Heart right ventricle (tissue), 16 donors: ENCODE data around the gene FOXG1. TPM values are rescaled to one million over a fixed set of nuclear protein-coding genes. Genes with fewer than 3 reads are reported as not detected.

Source experiments
- ATAC-seq, 8 donors: fragments of 200-7000 bp; cut with Tn5 transposase; one replicate each; pipeline ENCODE4 v1.9.1; 2020; ENCODE audit warnings: mild to moderate bottlenecking in 8 of 8, moderate library complexity in 8 of 8, moderate number of reproducible peaks in 1 of 8
- DNase-seq, 2 donors: peaks; one replicate each; pipeline ENCODE4 v3.0.0-alpha.2; 2020
- H3K27ac ChIP-seq, 10 donors: fragments of 200-600 bp; sonication (generic) in 2 of 10; one replicate each; pipeline versions ENCODE4 v1.5.0 to v1.8.0; 2020 to 2022; ENCODE audit warnings: mild to moderate bottlenecking in 3 of 10
- H3K27me3 ChIP-seq, 7 donors: fragments of 200-600 bp; one replicate each; pipeline ENCODE4 v1.8.0; 2021 to 2022; ENCODE audit warnings: mild to moderate bottlenecking in 2 of 7
- H3K36me3 ChIP-seq, 9 donors: fragments of 200-600 bp; sonication (generic) in 1 of 9; one replicate each; pipeline versions ENCODE4 v1.5.0 to v1.8.0; 2020 to 2022; ENCODE audit warnings: mild to moderate bottlenecking in 2 of 9
- H3K4me1 ChIP-seq, 9 donors: fragments of 200-600 bp; sonication (generic) in 1 of 9; one replicate each; pipeline versions ENCODE4 v1.5.0 to v1.8.0; 2020 to 2022; ENCODE audit warnings: mild to moderate bottlenecking in 4 of 9
- H3K4me3 ChIP-seq, 10 donors: fragments of 200-600 bp; sonication (generic) in 2 of 10; one replicate each; pipeline versions ENCODE4 v1.5.0 to v1.8.0; 2020 to 2022; ENCODE audit warnings: mild to moderate bottlenecking in 7 of 10, moderate library complexity in 2 of 10
- H3K9me3 ChIP-seq, 11 donors: fragments of 200-600 bp in 10 of 11; sonication (generic) in 2 of 11; one replicate each; pipeline versions ENCODE4 v1.5.0 to v1.8.0; 2013 to 2022; ENCODE audit warnings: mild to moderate bottlenecking in 2 of 11, control low read depth in 1 of 11, moderate library complexity in 1 of 11
- CTCF ChIP-seq, 9 donors: fragments of 200-600 bp; sonication (generic) in 2 of 9; IDR thresholded peaks; one replicate each; pipeline versions ENCODE4 v1.5.0 to v1.8.0; 2021 to 2022; ENCODE audit warnings: antibody characterized with exemption in 9 of 9, mild to moderate bottlenecking in 5 of 9, moderate library complexity in 1 of 9
- WGBS, 2 donors: extraction: QIAGEN DNeasy Blood & Tissue Kit; methylation state at CpG; one replicate each; pipeline ENCODE4 v1.1.7; 2013; ENCODE audit warnings: inconsistent platforms in 1 of 2; 5-methylcytosine and 5-hydroxymethylcytosine counted together
- intact Hi-C, 10 donors: fragments of 100-400 bp; cut with DNase I; formaldehyde crosslinking; loops; one replicate each; pipeline versions ENCODE4 v1.11.1 to v1.14.2; 2022
- polyA plus RNA-seq, 2 donors: library from polyadenylated mRNA; stranded (reverse); fragments of 200-250 nt; gene quantifications; one replicate each; pipeline ENCODE4 v1.2.3, GENCODE V29; 2013
- total RNA-seq, 10 donors: library from RNA; stranded (reverse); fragmentation: NEBNext Ultra II Directional in 3 of 10; extraction: Animal tissue kit (Norgen Biotek cat#: 25700) in 3 of 10; gene quantifications; one replicate each; pipeline versions ENCODE4 v1.2.1 to v1.2.4, GENCODE V29; 2021 to 2023
- donor health status: Arrhythmogenic right ventricular cardiomyopathy.
- donor health status: ischemic (EF 13 %, LVEDD 7.1; RV severe dilation, severe dysfunction).
- donor health status: healthy with polysubstance abuse.
- donor health status: DM: no; HTN: yes; CAD: no.
- donor health status: DM: no; HTN: no; CAD: no.
- donor health status: ischemic (EF 25% LVEDD 6.9; RV normal size, moderate dysfunction).
- donor health status: ischemic (EF 25% LVEDD 5.7; RV mildly dilated, moderate dysfunction).
- donor health status: healthy.
- donor health status: DM: yes; HTN: yes; CAD: no.
- donor health status: Ischemic cardiomyopathy.
- donor health status: ischemic (EF 35%, LVEDD 5.7; RV mildly dilated, moderate dysfunction).
- donor health status: nonischemic (EF 11% LVEDD 7.7; RV severe dilation, severe dysfunction).
- donor health status: DM: yes; HTN: yes; CAD: no.
- donor health status: PGD.
- donor health status: ischemic (EF 29% LVEDD 5.4; RV normal size, mild dysfunction).
- donor health status: nonischemic (EF 23%, LVEDD 6.1; RV moderate dilation, normal function).

Gene FOXG1
- total and polyA plus RNA-seq, 12 donors = not detected

DNA sequence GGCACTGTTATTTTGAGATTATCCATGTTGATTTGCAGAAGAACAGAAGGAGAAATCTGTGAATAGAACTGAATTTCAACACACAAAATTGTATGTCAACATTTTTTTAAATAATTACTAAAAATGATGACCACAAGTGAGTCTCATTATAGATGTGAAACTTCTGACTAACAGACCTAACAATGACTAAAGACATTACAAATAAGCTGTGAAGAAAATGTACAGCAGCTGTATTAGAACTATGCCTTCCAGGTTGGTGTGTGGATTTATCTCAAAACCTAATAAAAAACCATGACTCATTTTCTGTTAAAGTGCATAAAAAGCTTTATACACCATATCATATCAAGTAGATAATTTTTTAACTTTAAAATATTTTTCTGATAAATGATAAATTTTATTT, 22.5 kb upstream of the FOXG1 start:
- Histone ChIP-seq H3K36me3 (no peaks in the 10 kb centered on the region), H3K9me3 (peaks cover 0 to 18% (median 0%) of the 10 kb centered on the region in 11 donors), H3K27ac (no peak overlapping the region), H3K4me1 (no peaks in the 10 kb centered on the region), H3K27me3 (peaks cover 0 to 11% (median 0%) of the 10 kb centered on the region in 7 donors), H3K4me3 (no peak overlapping the region)
- ATAC-seq (no peak), DNase-seq (no peak)
- intact Hi-C loops = no loop called here
- no peak for TF ChIP-seq CTCF (IDR thresholded peaks at IDR 0.05)

DNA sequence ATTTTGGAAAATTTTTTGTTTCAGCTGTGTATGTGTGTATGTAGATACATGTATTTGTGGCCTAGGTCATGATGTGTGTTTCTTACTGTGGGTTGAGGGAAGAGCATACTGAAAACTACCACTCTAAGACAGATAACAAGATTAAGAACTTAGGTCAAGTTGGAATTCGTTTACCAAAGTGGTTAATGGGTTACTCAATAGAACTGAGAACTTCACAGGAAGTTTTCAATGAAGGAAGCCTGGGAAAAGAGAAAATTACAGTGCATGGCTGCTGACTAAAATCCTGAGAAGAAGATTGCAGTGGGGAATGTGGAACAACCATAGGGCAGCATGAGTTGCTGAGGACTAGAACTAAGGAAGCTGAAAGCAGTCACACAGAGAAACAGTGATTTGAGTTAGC, 21.4 kb upstream of the FOXG1 start:
- Histone ChIP-seq H3K4me1 (no peaks in the 10 kb centered on the region), H3K4me3 (no peak overlapping the region), H3K27ac (no peak overlapping the region), H3K9me3 (peaks cover 0 to 18% (median 0%) of the 10 kb centered on the region in 11 donors), H3K27me3 (peaks cover 0 to 16% (median 4%) of the 10 kb centered on the region in 7 donors), H3K36me3 (no peaks in the 10 kb centered on the region)
- TF ChIP-seq CTCF (IDR thresholded peaks at IDR 0.05) = no peak
- ATAC-seq (no peak), DNase-seq (no peak)
- intact Hi-C loops = no loop called here
- 16 to 17% methylated on average over 1 of the region's 1 CpG for WGBS, 2 donors

DNA sequence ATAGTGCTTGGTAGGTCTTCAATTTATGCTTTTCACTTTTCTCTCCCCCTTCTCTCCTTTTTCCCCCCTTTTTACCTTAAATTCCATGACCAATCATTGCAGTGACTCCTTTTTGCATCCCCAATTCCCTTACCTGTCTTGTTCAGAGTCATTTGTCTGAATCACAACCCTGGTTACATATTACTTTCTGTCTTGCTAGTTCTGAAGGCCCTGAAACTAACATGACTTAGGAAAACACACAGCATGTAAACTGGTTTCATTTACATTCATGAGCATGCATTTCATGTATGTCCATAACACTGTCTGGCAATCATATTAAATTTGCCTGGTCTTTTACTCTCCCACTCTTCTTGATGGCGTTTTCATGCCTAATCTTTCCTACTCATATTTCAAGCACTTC, 20.3 kb upstream of the FOXG1 start:
- Histone ChIP-seq H3K27me3 (peaks cover 0 to 21% (median 10%) of the 10 kb centered on the region in 7 donors), H3K9me3 (peaks cover 0 to 18% (median 0%) of the 10 kb centered on the region in 11 donors), H3K4me3 (no peak overlapping the region), H3K27ac (no peak overlapping the region), H3K4me1 (no peaks in the 10 kb centered on the region), H3K36me3 (no peaks in the 10 kb centered on the region)
- intact Hi-C loops = no loop called here
- DNase-seq (no peak), ATAC-seq (no peak)
- TF ChIP-seq CTCF (IDR thresholded peaks at IDR 0.05) = no peak
- 58 to 72% methylated on average over 1 of the region's 1 CpG for WGBS, 2 donors

DNA sequence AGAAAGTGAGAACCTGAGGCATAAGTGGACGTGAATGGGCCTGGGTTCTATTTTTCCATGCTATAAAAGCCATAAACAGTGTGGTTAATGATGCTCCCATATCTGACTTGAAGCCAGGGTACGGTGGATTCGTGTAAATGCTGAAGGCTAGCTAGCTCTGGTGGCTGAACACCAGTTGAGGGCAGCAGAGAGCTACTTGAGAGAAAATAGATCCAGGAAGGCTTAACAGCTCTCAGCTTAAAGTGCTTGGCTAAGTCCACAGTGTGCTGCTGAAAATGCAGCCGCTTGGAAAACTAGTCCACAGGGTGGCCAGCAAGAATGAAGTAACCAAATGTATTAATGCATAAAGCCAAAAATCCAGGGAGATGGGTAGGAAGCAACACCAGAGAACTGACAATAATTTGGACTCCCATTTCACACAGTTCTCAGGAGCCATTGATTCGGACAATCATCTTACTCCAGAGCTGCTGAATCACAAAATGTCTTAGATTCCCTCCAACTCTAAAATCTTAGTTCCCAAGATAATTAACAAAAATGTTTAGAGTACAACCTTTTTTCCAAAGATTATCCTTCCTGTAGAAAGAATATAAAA, 15.0 kb upstream of the FOXG1 start:
- H3K36me3 ChIP-seq = no peaks in the 10 kb centered on the region
- no peak for ATAC-seq
- H3K27me3 ChIP-seq = peaks cover under 1 to 72% (median 53%) of the 10 kb centered on the region in 7 donors
- 20 to 24% methylated on average over 5 of the region's 5 CpGs for WGBS, 2 donors
- H3K9me3 ChIP-seq = peaks cover 0 to 11% (median 0%) of the 10 kb centered on the region in 11 donors
- H3K4me1 ChIP-seq = no peaks in the 10 kb centered on the region
- intact Hi-C loops = loop anchor here (5.0 to 10.0 kb wide), 9 partner anchors 783 to 1773 kb away; no protein-coding TSS in a partner anchor
- no peak overlapping the region for H3K27ac ChIP-seq
- no peak overlapping the region for H3K4me3 ChIP-seq
- DNase-seq = no peak
- peak in 7 of 9 donors; percentile 28 to 53 (median 37) for TF ChIP-seq CTCF (IDR thresholded peaks at IDR 0.05)
